GM21526 (cell line): ENCODE data around the gene ADCY5.
"Not testable (repeated sequence)": the region's sequence is repeated elsewhere in the genome, so short reads cannot be mapped to it uniquely, and the experiment has no call there.

ENCODE experiments used
- ATAC-seq: cut with Tn5 transposase; IDR thresholded peaks from one replicate; pipeline ENCODE4 v1.9.1; 2021; ENCODE audit warnings: moderate library complexity; ENCODE audit not compliant: unreplicated experiment, low FRiP score

ADCY5 gene

DNA sequence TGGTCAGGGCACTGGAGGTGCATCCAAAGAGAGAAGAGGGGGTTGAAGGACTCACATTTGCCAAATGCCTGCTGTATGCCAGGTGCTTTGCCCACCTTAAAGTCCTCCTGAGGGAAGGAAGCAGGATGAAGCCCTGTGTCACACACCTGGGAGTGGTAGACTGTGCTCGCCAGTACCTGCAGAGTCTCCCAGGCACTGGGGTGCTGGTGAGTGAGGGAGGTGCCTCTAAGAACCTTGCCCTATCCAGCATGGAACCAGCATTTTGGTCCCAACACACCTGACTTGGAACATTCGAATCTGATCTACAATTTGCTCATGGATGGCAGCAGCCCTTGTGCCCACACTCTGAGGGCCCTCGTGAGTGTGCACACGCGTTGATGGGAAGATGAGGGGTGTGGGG lies 170.4 kb downstream of the ADCY5 start:
- ATAC-seq, result no peak

DNA sequence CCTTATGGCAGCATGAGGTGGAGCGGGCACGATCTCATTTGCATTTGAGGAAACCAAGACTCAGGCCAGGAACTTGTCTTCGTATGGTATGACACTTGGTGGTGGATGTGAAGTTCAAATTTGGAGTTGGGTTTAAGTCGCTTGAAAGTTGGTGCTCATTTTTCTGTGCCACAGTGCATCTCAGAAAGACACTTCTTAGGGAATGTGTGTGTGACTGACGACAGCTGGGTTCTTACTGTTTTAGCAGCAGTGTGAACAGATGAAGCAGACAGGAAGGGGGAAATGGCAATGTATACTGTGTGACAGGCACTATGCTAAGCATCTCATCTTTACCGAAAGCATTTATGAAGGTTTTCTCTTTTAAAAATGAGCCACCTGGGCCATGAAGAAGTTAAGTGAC lies 171.8 kb downstream of the ADCY5 start:
- ATAC-seq, result no peak

DNA sequence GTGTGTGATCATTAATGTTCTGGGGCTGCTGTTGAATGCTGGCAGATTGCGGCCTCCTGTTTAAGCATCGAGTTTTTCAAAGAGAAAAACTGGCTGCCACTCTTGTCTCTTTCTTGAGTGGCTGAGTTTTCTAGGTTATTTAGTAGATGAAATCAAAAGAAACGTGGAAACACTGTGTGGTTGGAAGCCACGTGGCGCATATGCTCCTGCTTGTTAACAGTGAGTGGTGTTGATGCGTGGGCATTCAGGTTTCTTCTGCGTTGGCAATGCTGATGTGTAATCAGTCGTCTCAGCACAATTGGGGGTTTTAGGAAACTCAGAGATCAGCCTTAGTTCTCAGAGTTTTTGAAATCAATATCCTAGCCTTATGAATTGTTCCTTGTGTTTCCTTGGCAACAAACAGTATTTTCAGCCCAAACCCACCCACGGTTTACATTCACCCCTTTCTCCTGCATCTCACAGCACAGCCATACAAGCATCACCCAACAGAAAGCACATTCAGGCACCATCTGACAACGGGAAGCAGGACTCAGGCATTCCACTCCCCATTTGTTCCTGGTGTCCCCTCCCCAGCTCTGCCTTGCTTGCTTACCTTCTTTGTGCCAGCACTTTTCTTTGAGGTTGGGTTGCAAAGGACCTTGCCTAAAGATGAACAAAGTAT lies 172.4 kb downstream of the ADCY5 start:
- no peak for ATAC-seq

DNA sequence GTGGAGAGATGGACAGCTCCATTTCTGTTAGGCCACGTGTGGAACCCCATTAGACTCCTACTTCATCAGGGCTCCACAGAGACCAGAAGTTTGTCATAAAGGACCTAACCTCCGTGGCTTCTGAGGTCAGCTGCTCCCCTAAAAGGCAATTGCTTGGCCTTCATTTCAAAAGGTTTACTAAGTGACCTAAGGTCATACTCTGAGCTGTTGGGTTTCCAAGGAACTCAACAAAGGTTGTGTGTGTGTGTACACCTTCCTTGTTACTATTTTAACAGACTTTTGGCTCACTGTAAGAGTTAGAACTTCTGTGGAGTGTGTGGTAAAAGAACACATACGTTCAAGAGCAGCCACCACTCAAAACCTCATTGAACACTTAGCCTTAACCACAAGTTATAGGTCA lies 173.2 kb downstream of the ADCY5 start:
- no peak for ATAC-seq

DNA sequence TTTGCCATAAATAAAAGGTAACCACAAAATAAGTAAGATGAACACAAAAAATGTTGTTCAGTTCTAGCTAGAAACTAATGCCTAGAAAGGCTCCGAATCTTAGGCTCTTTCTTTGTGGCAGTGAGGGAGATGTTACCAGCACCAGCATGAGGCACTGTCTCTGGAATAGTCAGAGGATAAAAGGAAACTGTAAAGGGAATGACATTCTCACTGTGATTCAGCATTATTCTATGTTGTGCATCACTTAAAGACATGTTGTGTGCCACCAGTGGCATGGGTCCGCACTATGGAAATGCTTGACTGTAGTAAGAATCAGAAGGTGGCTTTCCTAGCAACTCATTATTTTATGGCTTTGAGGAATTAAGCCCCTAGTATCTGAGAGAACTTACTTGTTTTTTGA lies 176.3 kb downstream of the ADCY5 start:
- no peak for ATAC-seq

DNA sequence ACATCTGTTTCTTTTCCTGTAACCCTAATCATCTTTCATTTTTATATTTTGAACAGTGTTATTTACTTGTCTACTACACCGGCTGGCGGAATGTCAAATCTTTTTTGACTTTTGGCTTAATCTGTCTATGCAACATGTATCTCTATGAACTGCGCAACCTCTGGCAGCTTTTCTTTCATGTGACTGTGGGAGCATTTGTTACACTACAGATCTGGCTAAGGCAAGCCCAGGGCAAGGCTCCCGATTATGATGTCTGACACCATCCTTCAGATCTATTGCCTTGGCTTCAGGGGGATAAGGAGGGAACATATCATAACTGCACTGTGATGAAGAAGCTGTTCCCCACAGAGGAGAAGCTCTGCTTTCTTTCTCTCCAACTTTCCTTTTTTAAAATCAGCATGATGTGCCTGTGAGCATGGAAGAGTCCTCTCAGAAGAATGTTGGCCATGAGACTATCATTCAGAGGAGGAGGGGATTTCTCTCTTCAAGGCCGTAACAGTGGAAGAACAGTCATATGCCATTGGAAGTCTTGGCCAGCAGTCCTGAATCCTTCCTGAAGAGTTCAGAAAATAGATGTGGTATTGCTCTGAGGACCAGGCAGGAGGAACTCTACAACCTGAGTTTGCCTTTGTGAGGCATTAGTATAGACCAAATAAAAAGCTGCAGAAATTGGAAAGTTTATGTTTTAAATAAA lies 177.3 kb downstream of the ADCY5 start:
- ATAC-seq, result no peak

DNA sequence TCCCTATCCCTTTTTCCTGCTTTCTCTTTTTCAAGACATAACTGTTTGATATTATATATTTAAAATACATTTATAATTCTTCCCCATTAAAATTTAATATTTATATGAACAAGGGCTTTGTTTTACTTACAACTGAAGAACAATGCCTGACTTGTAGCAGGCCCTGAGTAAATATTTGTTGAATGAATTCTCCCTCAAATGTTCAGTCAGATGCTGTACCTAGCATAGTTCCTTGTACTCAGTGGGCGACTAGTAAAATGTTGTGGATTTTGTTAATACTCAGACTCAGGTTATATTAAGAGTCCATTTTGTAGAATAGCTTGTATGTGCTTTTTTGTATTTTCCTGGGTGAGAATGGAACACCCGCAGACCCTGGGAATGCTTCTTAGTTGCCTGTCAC lies 178.1 kb downstream of the ADCY5 start:
- no peak for ATAC-seq

DNA sequence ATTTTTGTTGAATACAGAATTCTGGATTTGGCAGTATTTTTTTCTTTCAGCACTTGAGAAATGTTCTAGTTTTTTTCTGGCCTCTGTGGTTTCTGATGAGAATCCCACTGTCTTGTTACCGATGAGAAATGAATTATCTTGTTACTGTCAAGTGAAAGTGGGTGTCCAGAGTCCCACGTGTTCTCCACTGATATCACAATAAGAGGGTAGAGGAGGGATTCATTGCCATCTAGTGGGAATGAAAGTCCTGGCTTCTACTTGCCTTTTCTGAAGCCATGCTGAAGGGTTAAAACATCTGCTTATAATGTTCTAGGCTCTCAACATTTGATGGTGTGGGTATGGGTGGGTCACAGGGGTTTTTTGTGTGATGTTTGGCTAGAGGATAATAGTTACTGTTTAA lies 181.1 kb downstream of the ADCY5 start:
- no peak for ATAC-seq

DNA sequence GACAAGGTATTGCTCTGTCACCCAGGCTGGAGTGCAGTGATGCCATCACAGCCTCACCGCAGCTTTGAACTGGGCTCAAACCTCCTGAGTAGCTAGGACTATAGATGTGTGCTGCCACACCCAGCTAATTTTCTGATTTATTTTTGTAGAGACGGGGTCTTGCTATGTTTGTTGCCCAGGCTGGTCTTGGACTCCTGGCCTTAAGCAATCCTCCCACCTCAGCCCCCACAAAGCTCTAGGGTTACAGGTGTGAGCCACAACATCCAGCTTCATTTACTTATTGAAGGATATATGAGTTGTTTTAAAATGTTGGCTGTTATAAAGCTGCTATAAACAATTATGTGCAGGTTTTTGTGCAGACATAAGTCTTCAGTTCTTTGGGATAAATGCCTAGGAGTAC lies 184.9 kb downstream of the ADCY5 start:
- ATAC-seq, result no peak

DNA sequence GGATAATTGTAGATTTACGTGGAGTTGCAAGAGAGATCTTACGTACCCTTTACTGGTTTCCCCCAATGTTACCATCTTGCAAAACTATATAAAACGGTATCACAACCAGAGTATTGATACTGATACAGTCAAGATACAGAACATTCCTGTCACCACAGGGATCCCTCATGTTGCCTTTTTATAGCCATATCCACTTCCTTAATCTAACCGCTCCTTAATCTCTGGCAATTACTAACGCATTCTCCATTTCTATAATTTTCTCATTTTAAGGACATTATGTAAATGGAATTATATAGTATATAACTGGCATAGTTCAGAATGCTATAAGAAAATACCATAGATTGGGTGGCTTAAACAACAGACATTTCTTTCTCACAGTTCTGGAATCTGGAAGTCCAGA lies 186.0 kb downstream of the ADCY5 start:
- ATAC-seq, result no peak

DNA sequence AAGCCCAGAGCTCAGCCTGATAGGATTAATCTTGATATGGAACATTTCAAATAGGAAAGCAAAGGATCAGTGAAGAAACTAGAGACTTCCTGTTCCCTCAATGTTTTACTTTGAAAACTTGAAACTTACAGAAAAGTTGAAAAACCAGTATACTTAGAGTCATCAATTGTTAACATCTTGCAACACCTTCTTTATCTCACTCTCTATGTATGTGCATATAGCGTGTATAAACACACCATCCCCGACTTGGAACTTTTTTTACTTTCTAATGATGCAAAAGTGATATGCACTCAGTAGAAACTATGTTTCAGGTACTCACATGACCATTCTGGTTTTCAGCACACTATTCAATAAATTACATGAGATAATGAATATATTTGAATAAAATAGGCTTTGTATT lies 186.7 kb downstream of the ADCY5 start:
- no peak for ATAC-seq

DNA sequence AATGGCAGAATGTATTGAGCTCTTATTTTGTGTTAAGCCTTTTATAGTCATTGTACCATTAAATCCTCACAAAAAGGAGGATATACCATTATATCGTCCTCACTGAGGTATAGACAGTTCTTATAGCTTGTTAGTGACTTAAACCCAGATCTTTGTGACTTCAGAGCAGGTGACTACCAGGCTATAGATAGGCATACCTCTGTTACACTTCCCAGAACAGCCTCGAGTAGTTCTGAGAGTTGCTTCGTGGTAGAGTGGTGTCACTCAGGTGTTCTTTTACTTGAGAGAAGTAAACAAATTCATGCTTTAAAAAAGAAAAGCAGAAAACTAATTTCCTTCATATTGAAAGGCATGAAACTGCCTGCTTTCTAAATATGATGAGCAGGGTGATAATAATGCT lies 187.2 kb downstream of the ADCY5 start:
- ATAC-seq, result peak; percentile 54

DNA sequence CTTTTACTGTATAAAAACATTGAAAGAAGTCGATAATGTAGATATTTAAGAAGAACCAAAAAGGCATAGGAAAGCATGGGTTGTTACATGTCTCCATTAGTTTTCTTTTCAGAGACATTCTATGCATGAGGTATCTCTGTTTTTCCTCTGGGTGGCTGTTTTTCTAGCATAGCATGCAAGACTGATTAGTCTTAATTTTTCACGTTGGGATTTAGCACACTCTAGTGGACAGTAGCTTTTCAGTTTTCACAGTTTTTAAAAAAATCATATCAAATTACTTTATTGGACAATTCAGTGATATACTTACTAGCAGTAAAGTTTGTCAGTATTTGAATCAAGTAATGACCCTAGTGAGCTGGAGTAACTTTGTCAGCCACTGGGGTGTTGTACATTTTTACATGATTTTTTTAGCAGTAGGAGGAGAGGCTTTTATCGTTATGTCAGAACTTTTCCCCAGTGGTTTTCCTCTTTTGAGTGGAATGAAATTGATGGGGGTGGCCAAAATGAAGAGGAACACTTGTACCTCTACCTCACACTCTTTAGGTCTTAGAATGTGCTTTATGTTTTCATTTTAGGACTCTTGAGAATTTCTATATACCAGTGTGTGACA lies 190.0 kb downstream of the ADCY5 start:
- no peak for ATAC-seq

DNA sequence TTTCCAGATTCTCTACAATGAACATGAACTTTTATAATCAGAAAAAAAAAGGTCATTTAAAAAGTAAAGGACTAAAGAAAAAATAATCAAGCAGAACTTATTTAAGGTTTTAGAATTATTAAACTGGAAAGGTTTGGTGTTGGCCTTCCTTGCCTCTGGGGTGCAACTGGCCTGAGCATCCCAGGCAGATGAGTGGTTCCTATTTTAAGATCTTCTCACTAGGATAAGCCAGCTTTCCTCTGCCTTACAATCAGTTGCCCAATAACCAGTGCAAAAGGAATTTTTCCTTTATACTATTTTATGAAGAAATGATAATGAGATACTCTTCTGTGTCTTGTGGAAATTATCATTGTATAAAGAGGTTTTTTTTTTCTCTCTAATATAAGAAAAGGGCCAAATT lies 190.5 kb downstream of the ADCY5 start:
- ATAC-seq, result no peak

DNA sequence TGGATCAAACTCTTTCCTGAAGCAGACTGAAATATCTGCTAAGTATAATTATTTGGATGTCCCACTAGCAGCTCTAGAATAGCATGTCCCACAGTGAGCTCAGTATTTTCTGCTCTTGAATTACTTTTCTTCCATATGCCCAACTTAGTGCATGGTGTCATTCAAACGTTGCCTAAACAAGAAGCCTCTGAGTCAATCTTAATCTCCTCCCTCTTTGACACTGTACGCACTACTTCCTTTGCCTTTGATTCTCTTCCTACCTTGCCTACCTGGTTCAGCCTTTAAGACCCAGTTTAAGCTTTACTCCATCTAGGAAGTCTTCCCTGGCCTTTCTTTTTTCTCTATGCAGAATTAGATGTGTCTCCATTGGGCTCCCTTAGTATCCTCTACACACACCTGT lies 192.6 kb downstream of the ADCY5 start:
- ATAC-seq, result no peak

DNA sequence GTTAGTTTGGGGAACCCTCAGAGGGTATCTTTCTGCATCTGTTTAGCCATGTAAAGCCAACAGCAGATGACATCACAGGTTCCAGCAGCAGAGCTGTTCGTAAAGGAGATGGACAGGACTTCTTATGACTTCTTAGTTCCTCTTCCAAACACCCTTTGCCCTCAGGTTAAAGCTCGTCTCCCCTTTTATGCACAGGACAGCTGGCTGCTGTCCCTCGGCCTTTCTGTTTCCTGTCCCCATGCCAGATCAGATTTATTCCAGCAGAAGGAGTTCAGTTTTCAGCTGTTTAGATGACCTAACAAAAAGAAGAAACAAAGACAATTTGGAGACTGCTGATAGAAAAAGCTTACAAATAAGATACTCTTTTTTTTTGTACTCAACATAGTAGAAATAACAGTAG lies 202.0 kb downstream of the ADCY5 start:
- ATAC-seq, result no peak

DNA sequence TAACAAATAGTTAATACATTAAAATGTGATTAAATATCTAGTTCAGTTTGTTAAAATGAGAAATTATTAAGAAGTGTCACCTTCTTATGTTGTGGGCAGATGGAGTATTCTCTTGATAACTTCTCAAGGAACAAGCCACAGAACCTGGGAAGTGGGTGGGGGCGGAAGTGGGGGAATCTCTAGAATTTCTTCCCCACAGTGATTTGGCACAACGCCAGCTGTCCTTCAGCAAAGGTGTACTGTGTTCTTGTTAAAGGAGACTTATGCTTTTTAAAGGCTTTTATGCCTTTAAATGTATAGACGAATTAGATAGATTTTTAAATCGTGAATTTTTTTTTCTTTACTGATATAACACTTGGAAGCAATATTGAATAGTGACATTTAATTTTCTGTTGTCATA lies 204.8 kb downstream of the ADCY5 start:
- ATAC-seq, result no peak

DNA sequence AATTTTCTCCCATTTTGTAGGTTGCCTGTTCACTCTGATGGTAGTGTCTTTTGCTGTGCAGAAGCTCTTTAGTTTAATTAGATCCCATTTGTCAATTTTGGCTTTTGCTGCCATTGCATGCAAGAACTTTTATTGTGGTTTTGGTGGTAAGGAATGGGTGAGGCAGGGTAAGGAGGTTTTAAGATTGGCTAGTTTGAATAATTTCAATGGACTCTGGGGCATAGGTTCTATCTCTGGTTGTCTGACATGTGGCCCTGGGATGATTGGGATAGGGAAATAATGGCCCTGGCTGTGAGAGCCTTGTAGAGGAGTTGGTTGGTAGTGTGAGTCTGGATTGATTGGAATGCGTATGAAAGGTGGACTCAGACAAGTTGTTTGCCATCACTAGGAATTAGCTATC lies 209.1 kb downstream of the ADCY5 start:
- ATAC-seq, result no peak

DNA sequence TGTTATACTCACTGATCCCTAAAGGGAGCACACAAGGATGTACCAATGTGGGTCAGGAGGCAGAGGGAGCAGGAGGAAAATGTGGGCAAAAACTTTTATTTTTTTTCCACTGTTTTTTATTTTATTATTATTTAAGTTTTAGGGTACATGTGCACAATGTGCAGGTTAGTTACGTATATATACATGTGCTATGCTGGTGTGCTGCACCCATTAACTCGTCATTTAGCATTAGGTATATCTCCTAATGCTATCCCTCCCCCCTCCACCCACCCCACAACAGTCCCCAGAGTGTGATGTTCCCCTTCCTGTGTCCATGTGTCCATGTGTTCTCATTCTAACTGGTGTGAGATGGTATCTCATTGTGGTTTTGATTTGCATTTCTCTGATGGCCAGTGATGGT lies 209.7 kb downstream of the ADCY5 start:
- not testable (repeated sequence) for ATAC-seq

DNA sequence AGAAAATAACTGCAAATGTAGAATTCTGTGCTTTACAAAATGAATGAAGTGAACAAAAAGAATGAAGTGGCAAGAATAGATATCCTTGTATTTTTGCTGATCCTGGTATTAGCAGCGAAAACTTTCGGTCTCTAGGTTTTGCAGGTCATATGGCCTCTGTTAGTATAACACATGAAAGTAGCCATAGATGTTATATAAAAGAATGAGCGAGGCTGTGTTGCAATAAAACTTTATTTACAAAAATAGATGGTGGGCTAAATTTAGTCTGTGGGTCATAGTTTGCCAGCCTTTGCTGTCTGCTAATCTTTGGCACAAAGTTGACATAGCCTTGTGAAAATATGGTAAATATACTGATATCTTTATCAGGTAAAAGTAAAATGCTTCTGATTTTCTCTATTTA lies 212.0 kb downstream of the ADCY5 start:
- ATAC-seq, result no peak
